Measurements from ENCODE around the gene THSD8. TPM values are rescaled to one million over a fixed set of nuclear protein-coding genes. Genes with fewer than 3 reads are reported as not detected.
"Not testable (repeated sequence)": the region's sequence is repeated elsewhere in the genome, so short reads cannot be mapped to it uniquely, and the experiment has no call there.

THSD8 gene
- polyA plus RNA-seq, 1 donor from 2014 or later, result 6.4 TPM

DNA sequence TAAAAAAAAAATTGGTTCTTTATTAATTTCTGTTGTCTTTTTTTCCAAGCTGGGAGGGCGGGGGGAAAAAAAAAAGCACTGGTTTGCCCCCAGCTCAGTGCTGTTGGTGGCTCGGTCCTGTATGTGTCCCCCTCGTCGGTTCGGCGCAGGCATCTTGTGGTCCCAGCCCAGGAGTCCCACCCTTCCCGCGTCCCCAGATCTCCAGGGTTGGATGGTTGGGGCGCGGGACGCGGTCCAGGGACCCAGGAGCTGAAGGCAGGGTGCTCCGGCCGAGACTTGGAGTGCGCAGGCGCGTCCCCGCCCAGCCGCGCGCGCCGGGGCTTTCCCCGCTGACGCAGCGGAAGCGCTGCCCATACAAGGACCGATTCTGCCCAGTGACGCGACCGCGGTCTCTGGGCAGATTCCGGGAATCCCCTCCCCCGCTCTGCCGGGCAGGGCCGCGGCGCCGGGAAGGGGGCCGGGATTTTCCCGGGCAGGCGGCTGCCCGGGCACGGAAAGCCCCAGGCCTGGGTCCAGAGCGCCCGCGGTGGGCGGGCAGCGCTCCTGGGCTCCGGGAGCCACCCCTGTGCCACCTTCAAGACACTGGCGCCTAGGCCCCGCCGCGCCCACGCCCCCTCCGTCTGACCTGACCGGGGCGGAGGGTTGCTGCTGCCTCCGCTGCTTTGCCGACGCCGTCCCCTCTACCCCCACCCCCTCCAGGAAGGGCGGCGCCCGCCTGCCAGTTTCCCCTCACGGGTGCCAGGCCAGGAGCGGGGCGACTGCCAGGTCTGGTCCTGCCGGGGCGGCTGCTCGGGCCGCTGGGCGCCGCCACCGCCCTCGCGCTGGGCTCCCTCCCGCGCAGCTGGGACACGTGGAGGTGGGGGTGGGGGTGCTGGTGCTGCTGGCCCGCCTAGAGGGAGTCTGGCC is 8.3 kb upstream of the THSD8 start:
- peaks cover 1% of the 10 kb centered on the region for H3K36me3 Mint-ChIP-seq
- peaks cover 0 to 2% (median 0%) of the 10 kb centered on the region in 3 donors for H3K9me3 Mint-ChIP-seq
- H3K4me1 Mint-ChIP-seq, result peaks cover 19 to 25% (median 25%) of the 10 kb centered on the region in 3 donors
- peak overlapping the region; percentile 92 to 99 (median 95) for H3K4me3 Mint-ChIP-seq
- peak overlapping the region in 2 of 3 donors; percentile 99 to 100 for H3K27ac Mint-ChIP-seq
- H3K27me3 Mint-ChIP-seq, result no peaks in the 10 kb centered on the region

DNA sequence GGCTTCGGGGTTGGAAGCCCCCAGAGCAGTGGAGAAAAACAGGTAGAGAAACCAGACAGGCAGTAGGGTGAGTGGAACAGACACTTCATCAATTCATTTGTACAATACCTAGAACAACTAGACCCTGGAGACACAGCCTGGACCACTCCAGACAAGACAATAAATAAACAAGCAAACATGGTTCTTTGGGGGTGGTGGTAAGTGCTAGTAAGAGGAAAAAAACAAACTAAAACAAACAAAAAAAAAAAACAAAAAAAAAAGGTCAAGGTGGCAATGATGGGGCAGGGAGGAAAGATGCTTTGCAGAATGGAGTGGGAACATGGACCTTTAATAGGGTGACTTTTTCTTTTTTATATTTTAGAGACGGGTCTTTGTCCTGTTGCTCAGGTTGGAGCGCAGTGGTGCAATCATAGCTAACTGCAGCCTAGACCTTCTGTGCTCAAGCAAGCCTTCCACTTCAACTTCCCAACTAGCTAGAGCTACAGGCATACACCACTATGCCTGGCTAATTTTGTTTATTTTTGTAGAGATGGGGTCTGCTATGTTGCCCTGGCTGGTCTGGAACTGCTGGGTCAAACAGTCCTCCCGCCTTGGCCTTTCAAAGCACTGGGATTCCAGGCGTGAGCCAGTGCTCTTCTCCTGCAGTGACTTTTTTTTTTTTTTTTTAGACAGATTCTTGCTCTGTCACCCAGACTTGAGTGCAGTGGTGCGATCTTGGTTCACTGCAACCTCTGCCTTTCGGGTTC is 7.5 kb upstream of the THSD8 start:
- H3K27me3 Mint-ChIP-seq, result no peaks in the 10 kb centered on the region
- H3K9me3 Mint-ChIP-seq, result peaks cover 0 to 2% (median 0%) of the 10 kb centered on the region in 3 donors
- H3K4me3 Mint-ChIP-seq, result peak overlapping the region; percentile 80 to 94 (median 93)
- H3K36me3 Mint-ChIP-seq, result peaks cover 1% of the 10 kb centered on the region
- peaks cover 14 to 20% (median 19%) of the 10 kb centered on the region in 3 donors for H3K4me1 Mint-ChIP-seq
- H3K27ac Mint-ChIP-seq, result peak overlapping the region in 2 of 3 donors; percentile 99 to 100

DNA sequence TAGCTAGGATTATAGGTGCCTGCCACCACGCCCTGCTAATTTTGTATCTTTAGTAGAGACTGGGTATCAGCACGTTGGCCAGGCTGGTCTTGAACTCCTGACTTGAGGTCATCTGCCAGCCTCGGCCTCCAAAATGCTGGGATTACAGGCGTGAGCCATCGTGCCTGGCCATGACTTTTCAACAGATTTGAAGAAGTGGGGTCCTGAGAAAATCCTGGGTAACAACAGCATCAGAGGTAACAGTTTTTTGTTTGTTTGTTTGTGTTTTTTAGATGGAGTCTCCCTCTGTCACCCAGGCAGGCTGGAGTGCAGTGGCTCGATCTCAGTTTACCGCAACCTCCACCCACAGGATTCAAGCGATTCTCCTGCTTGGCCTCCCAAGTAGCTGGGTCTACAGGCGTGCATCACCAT is 6.9 kb upstream of the THSD8 start:
- H3K4me1 Mint-ChIP-seq, result peaks cover 14 to 20% (median 19%) of the 10 kb centered on the region in 3 donors
- H3K27me3 Mint-ChIP-seq, result no peaks in the 10 kb centered on the region
- H3K36me3 Mint-ChIP-seq, result peaks cover 1% of the 10 kb centered on the region
- peaks cover 0 to 2% (median 0%) of the 10 kb centered on the region in 3 donors for H3K9me3 Mint-ChIP-seq
- H3K27ac Mint-ChIP-seq, result peak overlapping the region in 2 of 3 donors; percentile 99 to 100
- peak overlapping the region in 3 of 4 donors; percentile 93 to 94 (median 93) for H3K4me3 Mint-ChIP-seq

DNA sequence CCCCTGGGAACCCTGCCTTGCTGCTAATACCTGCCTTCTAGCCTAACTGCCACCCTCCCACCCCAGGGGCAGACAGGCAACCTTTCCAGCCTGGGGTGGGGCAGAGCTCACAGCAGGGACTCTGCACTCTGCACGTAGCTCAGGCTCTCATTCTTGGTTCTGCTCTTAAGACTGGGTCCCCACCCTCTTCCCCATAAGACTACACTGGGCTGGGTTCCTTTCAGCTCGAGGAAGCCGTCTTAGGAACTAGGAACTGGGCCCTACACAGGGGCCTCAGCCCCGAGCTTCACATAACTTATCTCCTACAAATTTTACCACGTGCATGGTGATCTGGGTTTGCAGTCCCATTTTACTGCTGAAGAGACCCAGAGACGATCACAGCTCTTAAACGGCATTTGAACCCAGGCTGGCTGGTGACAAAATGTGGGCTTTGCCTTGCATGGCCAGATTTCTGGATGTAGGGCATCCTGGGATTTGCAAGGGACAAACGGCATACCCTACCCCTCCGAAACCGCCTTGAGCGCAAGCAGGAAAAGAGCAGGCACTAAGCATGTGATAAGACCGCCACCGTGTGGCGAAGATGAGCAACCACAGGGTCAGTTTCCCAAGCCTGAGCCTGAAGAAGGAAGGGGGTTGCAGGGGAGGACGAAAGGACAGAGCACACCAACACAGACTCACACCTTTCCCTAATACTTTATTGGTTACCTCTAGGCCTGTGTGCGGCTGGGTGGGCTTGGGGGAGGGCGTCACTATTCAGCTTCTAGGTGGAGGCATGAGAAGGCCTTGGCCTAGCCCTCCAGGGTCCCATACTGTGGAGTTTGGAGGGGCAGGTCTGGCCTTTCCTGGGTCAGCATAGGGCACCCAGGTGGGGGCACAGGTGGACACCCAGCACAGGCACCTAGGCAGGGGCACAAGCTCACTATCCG is 5.5 kb upstream of the THSD8 start:
- Mint-ChIP-seq H3K27me3 (no peaks in the 10 kb centered on the region), H3K4me1 (peaks cover 20 to 25% (median 22%) of the 10 kb centered on the region in 3 donors), H3K9me3 (peaks cover 0 to 2% (median 0%) of the 10 kb centered on the region in 3 donors), H3K27ac (peak overlapping the region; percentile 93 to 100 (median 98)), H3K36me3 (peaks cover 1% of the 10 kb centered on the region), H3K4me3 (peak overlapping the region; percentile 78 to 93 (median 87))

DNA sequence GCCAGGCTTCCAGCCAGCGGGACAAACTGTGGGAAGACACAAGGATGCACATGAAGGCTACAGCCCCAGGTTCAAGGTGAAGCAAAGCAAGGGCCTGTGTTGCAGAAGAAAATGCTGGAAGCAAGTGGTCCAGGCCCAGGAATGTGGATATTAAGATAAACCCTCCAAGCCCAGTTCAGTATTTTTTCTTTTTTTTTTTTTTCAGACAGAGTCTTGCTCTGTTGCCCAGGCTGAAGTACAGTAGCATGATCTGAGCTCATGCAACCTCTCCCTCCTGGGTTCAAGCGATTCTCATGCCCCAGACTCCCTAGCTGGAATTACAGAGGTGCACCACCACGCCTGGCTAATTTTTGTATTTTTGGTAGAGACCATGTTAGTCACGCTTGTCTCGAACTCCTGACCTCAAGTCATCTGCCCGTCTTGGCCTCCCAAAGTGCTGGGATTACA is 4.7 kb upstream of the THSD8 start:
- peaks cover 20 to 26% (median 22%) of the 10 kb centered on the region in 3 donors for H3K4me1 Mint-ChIP-seq
- H3K4me3 Mint-ChIP-seq, result peak overlapping the region in 1 of 4 donors; percentile 17
- H3K27ac Mint-ChIP-seq, result peak overlapping the region in 1 of 3 donors; percentile 98
- H3K27me3 Mint-ChIP-seq, result no peaks in the 10 kb centered on the region
- H3K9me3 Mint-ChIP-seq, result peaks cover 0 to 2% (median 0%) of the 10 kb centered on the region in 3 donors
- peaks cover 1% of the 10 kb centered on the region for H3K36me3 Mint-ChIP-seq

DNA sequence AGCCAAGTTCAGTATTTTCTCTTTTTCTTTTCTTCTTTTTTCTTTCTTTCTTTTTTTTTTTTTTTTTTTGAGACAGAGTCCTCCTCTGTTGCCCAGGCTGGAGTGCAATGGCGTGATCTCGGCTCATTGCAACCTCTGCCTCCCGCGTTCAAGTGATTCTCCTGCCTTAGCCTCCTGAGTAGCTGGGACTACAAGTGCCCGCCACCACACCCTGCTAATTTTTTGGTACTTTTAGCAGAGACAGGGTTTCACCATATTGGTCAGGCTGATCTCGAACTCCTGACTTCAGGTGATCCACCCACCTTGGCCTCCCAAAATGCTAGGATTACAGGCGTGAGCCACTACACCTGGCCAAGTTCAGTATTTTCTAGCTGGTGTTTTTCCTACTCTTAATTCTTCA is 4.3 kb upstream of the THSD8 start:
- not testable (repeated sequence) for H3K9me3 Mint-ChIP-seq, H3K27me3 Mint-ChIP-seq, H3K36me3 Mint-ChIP-seq, H3K4me3 Mint-ChIP-seq
- Mint-ChIP-seq H3K27ac (peak overlapping the region in 1 of 3 donors; percentile 56), H3K4me1 (peaks cover 20 to 30% (median 26%) of the 10 kb centered on the region in 3 donors)

DNA sequence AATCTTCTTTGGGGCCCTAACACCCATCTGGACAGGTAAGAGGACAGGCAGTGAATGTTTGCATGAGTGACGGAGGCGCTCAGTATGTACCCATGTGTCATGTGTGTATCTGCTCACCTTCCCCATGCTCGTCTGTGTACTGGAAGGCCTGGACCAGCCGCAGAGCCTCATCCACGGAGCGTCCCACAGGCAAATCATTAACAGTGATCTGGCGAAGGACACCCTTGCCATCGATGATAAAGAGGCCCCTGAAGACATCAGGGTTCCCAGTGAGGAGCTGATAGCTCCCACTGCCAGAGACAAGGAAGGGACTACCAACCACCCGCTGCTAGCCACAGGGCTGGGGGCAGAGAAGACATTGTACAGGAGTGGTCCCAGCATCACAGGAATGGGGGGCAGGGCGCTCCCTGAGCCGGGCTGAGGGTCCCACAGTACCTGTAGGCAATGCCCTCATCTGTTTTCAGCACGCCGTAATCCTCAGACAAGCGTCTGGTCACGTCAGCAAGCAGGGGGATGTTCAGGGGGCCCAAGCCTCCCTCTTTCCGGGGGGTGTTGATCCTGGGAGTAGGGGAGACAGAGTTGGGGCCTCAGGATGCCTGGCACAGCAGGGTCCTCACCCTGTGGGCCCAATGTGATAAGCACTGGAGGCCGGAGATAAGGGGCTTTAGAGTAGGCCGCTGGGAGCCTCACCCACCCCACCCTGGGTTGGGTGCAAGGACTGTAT is 2.0 kb upstream of the THSD8 start:
- H3K4me1 Mint-ChIP-seq, result peaks cover 13 to 22% (median 20%) of the 10 kb centered on the region in 3 donors
- H3K27ac Mint-ChIP-seq, result peak overlapping the region in 2 of 3 donors; percentile 23 to 76
- no peaks in the 10 kb centered on the region for H3K27me3 Mint-ChIP-seq
- peak overlapping the region in 2 of 4 donors; percentile 41 to 79 for H3K4me3 Mint-ChIP-seq
- no peaks in the 10 kb centered on the region for H3K9me3 Mint-ChIP-seq
- peaks cover 3% of the 10 kb centered on the region for H3K36me3 Mint-ChIP-seq

DNA sequence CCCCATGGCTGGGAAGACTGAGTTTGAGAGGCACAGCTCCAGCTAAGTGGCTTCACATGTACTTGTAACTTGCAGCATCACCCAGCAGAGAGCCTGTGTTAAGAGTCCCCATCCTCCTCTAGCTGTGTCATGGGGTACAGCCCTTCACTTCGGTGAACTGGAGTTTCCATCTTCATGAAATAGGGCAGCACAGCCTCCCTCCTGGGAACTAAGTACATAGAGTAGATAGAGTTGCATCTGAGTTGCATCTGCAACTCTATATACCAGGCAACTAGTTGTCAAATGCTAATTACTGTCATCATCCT is 1.5 kb upstream of the THSD8 start:
- Mint-ChIP-seq H3K27me3 (no peaks in the 10 kb centered on the region), H3K4me3 (peak overlapping the region; percentile 79 to 92 (median 88)), H3K36me3 (peaks cover 3% of the 10 kb centered on the region), H3K9me3 (no peaks in the 10 kb centered on the region), H3K4me1 (peaks cover 13 to 22% (median 20%) of the 10 kb centered on the region in 3 donors), H3K27ac (peak overlapping the region; percentile 14 to 76 (median 23))

DNA sequence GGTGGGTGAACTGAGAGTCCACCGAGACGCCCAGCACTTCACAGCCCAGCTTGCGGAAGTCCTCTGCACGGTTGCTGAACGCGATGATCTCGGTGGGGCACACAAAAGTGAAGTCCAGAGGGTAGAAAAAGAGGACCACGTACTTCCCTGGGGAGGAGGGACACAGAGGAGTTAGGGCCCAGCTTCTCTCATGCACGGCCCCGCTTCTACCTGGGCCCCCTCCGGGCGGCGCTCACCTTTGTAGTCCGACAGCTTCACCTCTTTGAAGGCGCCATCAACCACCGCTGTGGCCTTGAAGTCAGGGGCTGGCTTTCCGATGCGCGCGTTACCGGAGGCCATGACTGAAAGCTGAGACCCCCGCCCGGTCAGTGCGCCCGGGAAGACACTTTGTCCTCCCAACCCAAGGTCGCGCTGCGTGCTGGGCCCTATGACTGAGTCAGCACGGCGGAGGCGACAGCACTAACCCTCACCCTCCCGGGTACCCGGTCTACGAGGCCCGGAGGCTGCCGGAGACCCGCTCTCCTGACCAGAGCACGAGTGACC is 875 bp upstream of the THSD8 start:
- H3K27ac Mint-ChIP-seq, result peak overlapping the region; percentile 23 to 76 (median 53)
- no peaks in the 10 kb centered on the region for H3K27me3 Mint-ChIP-seq

DNA sequence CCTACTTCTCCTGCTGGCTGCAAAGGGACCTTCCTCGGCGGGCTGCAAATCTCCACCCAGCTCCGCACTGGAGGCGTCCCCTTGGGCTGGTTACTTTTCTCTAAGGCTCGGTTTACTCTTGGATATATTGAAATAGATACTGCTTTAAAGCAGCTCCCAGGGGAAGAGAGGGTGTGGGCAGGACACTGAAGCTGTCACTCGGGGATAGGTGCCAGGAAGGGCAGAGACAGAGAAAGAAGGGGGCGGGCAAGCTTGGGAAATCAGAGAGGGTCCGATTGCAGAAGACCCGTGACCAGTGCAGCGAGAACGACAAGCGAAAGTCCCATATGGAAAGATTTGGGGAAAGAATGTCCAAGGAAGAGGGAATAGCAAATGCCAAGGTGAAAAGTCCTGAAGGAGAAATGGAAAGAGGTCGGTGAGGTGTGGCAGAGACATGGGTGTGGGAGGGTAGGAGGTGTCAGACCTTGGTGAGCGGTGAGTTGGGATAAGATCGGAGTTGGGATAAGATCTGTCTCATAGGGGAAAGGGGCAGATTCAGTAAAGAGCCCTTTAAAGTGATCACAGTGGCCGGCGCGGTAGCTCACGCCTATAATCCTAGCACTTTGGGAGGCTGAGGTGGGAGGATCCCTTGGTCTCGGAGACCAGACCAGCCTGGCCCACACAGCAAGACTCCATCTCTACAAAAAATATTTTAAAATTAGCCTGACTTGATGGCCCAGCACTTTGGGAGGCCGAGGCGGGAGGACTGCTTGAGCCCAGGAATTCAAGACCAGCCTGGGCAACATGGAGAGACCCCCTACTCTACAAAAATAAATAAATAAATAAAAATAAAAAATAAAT is 618 bp downstream of the THSD8 start:
- H3K4me3 Mint-ChIP-seq, result peak overlapping the region; percentile 79 to 92 (median 88)
- no peaks in the 10 kb centered on the region for H3K27me3 Mint-ChIP-seq
- peaks cover 15 to 22% (median 18%) of the 10 kb centered on the region in 3 donors for H3K4me1 Mint-ChIP-seq
- H3K9me3 Mint-ChIP-seq, result no peaks in the 10 kb centered on the region
- H3K36me3 Mint-ChIP-seq, result peaks cover 1% of the 10 kb centered on the region
- H3K27ac Mint-ChIP-seq, result peak overlapping the region; percentile 19 to 62 (median 43)

More for the DNA sequence above, 875 bp upstream of the THSD8 start:
- Mint-ChIP-seq H3K4me3 (peak overlapping the region; percentile 79 to 92 (median 88)), H3K9me3 (no peaks in the 10 kb centered on the region), H3K4me1 (peaks cover 14 to 19% (median 19%) of the 10 kb centered on the region in 3 donors), H3K36me3 (peaks cover 3% of the 10 kb centered on the region)

DNA sequence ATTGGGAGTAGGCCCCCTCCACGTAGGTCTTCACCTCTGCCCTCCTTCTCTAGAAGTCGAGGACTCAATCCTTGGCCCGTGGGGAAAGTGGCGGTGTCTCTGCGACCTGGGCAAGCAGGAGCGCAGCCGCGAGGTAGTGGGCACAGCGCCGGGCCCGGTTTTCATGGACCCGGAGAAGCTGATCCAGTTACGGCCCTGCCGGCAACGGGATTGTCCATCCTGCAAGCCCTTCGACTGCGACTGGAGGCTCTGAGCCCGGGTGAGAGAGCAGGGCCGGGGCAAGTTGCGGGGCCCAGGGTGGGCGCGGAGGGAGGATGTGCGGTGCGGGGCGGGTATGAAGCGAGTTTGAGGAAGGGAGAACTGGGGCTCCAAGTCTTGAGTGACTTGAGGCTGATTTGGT is 2.2 kb downstream of the THSD8 start:
- Mint-ChIP-seq H3K4me1 (peaks cover 15 to 22% (median 20%) of the 10 kb centered on the region in 3 donors), H3K36me3 (peaks cover 1% of the 10 kb centered on the region), H3K27ac (no peak overlapping the region), H3K4me3 (peak overlapping the region in 3 of 4 donors; percentile 17 to 82 (median 76)), H3K9me3 (no peaks in the 10 kb centered on the region), H3K27me3 (no peaks in the 10 kb centered on the region)

DNA sequence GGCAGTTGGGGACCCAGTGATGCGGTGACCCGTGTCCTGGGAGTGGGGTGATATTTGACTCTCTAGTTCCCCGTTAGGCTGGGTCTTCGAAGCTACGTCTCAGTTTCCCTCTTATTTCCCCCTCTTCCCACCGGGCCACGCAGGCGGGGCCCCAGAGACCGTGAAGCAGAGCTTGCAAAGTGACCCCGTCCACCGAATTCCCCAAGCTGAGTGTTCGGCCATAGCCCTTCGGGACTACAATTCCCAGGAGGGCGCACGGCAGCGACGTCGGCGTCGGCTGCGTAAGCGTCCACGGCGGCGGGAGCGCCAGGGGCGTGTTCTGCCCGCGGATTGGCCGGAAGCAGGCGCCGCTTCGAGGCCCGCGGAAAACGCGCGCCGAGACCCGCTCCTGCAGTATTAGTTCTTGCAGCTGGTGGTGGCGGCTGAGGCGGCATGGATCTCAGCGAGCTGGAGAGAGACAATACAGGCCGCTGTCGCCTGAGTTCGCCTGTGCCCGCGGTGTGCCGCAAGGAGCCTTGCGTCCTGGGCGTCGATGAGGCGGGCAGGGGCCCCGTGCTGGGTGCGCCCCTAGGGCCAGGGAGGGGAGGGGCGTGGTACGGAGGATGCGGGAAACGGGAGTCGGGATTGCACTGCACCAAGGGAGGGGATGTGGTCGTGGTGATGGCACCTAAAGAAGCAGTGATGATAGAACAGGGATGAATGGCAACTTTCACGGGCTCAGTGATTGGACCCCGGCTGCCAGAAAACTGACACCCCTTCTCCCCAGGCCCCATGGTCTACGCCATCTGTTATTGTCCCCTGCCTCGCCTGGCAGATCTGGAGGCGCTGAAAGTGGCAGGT is 4.6 kb downstream of the THSD8 start, which contains the start of gene RNASEH2A:
Gene RNASEH2A, plus strand, starts transcription at position 343 of the 840 bp plus-strand sequence. Its CDS starts 90 bp downstream, at position 433.
- Mint-ChIP-seq H3K4me3 (peak within 1 kb of the TSS; percentile 89 to 98 (median 95)), H3K36me3 (peaks cover 4% of the 10 kb centered on the region), H3K27ac (peak within 1 kb of the TSS; percentile 89 to 96 (median 92)), H3K9me3 (no peaks in the 10 kb centered on the region), H3K27me3 (no peaks in the 10 kb centered on the region), H3K4me1 (peaks cover 9 to 16% (median 14%) of the 10 kb centered on the region in 3 donors)

Data from IgD-negative memory B cell (primary cell).